Prostate gland (tissue), 2 donors: ENCODE results near the gene KIFC3.

Experiments
- CTCF ChIP-seq, 4 experiments: fragments of 200-600 bp in 2 of 4; fragments of 450-650 bp in 2 of 4; sonication (generic) in 2 of 4; IDR thresholded peaks; 1 replicate in 3 of 4; 2 replicates in 1 of 4; pipeline ENCODE4 v1.5.1; 2016 to 2019; ENCODE audit warnings: antibody characterized with exemption in 4 of 4, mild to moderate bottlenecking in 2 of 4, moderate library complexity in 2 of 4
- POLR2A ChIP-seq: fragments of 450-650 bp; IDR thresholded peaks from one replicate; pipeline ENCODE4 v1.6.1; 2016; ENCODE audit warnings: antibody characterized with exemption, mild to moderate bottlenecking
- POLR2AphosphoS5 ChIP-seq: sonication (generic); formaldehyde crosslinking; IDR thresholded peaks from one replicate; pipeline ENCODE4 v1.6.1; 2017; ENCODE audit warnings: antibody characterized with exemption

- TF ChIP-seq CTCF (IDR thresholded peaks at IDR 0.05): no peak
- TF ChIP-seq POLR2A: no peak
- TF ChIP-seq POLR2AphosphoS5: no peak
These were observed 43.8 kb downstream of the KIFC3 start for GRCh38 chr16:57758331-57759117.
